GM21786 (cell line): ENCODE results near the gene CPNE1.

Experiments used
- ATAC-seq: cut with Tn5 transposase; IDR thresholded peaks from one replicate; pipeline ENCODE4 v1.9.1; 2021; ENCODE audit not compliant: unreplicated experiment

The CPNE1 gene

DNA sequence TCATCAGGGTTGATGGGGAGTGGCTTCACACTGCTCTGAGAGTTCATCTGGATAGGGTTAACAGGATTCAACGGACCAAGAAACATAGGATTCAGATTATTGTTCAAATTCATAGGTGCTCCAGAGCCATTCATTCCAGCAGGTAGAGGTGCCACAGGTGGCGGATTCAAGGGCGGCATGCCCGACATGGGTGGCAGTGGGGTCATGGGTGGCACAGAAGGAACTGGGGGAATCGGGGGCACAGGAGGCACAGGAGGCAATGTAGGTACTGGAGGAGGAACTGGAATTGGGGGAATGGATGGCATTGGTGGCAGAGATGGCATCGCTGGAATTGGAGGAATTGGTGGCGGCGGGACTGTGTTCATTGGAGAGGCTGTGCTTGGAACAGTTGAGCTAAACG lies 10.3 kb downstream of the CPNE1 start:
- ATAC-seq: no peak

DNA sequence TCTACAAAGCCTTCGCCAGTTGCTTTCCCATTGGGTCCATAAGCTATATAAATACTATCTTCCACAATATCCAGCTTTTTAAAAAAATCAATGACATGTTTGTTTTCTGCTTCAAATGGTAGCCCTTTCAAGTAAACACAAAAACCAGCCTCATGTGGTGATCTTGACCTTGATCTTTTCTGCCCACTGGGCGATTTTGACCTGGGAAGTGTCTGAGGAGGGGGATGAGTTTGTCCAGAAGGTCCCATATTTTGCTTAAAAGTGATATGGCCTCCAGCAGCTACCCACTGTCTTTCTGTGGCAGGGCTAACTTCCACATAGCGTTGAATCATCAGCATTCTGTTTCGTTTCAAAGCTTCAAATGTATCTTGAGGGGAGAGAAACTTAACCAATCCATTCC lies 10.8 kb downstream of the CPNE1 start:
- ATAC-seq: no peak

DNA sequence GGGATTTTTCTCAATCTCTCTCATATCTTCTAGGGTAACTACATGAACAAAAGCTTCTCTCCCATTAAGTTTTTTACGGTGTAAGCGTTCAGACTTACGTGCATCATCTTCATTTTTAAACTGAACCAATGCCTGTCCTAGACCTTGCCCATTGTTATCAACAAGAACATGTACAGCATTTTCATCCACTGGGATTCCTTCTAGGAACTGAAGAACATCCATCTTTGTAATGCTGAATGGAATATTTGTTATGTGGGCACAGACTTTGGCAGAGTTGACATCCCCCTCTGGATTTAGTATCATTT lies 11.3 kb downstream of the CPNE1 start:
- no peak for ATAC-seq

DNA sequence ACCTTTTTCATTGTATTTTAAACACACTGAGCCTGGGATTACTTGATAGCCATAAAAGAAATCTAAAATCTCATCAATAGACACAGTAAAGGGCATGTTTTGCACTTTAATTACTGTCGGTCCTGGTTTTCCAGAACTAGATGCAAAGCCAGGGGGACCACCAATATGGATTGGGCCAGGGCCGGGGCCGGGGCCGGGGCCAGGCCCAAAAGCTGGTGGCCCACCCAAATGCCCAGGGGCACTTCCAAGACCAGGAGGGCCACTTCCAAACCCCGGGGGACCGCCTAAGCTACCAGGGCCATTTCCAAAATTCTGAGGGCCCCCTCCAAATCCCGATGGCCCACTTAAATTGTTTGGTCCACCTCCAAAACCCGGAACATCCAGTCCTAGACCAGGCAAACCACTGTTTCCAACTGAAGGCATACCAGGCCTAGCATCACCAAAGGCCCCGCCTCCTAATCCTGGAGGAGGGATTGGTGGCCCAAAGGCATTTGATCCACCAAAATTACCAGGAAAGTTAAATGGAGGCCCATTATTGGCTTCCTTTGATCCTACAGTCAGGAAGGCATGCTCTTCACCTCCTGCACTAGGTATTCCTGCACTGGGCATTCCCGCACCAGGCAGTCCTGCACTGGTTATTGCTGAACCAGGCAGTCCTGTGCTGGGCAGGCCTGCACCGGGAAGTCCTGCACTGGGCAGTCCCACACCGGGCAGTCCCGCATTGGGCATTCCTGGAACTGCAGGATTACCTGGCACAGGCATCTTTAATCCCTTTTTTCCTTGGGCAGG lies 11.9 kb downstream of the CPNE1 start:
- ATAC-seq: no peak

DNA sequence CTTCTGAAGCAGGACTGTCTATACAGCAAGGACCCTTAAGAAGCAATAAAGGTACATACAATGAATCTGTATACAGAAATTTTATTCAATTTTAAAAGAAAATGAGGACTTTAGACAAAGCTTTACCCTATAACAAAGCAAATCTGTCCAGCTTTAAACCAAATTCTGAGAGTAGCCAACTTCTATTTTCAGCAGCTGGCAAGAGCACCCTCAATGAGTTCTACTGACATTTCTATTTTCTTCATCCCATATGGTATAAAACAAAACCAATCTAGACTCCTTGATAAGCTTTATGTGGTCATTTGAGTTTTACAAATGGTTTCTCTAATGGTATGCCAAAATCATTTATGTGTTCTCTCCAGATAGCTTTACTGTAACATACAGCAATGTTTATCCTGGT lies 12.7 kb downstream of the CPNE1 start:
- no peak for ATAC-seq

DNA sequence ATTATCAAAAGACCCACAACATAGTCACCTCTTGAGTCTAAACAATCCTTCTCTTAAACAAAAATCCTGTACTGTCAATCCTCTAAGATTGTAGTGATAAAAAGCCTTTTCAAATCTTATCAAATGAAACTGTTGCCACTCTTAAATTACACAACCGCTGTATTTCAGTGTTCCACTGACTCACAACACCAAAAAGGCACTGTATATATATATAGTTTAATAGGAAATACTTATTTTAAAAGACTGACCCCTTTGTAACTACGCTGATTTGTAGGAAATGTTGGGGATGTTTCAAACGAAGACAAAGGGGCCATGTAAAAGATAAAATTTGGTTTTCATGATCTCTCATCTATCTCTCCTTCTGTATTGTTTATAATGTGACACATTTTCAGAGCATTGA lies 14.1 kb downstream of the CPNE1 start:
- no peak for ATAC-seq

DNA sequence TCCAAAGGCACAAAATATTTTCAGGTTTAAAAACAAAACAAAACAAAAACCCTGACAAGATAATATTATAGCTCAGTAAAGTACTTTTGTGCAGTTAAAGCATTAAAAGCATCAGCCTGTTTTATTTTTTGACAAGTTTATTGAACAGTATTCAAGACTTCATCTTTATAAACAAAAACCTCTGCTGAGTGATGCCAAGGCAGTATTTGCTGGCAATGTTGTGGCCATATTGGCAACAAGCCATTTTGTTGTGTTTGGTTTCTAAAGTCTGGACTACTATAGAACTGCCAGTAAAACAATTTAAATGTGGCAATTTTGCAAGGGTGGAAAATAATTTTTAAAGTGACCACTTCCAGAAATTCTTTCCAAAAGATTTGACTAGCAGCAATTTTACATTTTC lies 15.9 kb downstream of the CPNE1 start:
- no peak for ATAC-seq

DNA sequence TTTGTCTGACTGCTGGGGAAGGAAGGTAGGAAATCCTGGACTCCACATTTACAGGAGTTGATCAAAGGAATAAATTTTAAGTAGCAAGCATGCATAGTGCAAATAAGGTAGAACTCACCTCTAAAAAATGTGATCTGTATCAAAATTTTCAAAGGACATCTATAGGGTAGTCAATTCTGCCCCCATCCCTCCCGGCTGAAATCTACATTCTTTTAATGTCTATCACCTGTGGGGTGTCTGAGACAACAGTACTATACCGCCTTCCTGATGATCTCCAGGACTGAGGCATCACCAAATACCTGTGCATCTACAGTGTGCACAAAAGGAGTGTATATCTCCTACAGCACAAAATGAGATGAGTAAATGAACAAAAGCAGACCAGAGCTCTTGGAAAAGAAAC lies 19.9 kb downstream of the CPNE1 start:
- ATAC-seq: no peak

DNA sequence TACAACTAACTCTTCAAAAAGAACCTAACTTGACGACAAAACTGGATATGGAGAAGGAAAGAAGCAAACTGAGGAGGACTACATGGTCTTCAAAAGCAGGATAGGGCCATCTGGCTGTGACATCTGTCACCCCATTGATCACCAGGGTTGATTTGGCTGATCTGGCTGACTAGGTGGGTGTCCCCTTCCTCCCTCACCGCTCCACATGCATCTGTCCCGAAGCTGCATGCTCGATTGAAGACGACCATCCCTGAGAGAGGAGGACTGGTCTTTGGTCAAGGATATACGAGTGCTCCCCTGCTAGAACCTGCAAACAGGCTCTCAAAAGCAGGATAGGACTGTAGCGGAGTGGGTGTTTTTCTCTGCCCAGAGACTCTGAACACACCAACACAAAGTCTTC lies 21.7 kb downstream of the CPNE1 start:
- ATAC-seq: no peak

DNA sequence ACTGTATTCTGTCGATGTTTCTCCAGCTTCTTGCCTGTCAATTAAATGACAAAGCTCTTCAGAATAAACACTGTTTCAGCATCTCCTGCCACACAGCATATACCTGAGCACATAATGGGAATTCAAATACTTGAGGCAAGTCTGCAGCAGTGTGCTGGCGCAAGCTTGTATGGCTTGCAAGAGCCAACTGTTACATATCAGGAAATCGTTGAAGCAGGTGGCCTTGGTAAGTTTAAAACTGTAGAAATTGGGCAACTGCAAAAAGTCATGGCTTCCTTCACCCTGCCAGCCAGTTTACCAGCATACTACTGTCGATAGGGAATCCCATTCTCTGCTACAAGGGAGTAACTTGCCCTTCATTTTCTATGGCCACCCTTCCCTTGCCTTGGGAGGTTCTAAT lies 23.0 kb downstream of the CPNE1 start:
- no peak for ATAC-seq

DNA sequence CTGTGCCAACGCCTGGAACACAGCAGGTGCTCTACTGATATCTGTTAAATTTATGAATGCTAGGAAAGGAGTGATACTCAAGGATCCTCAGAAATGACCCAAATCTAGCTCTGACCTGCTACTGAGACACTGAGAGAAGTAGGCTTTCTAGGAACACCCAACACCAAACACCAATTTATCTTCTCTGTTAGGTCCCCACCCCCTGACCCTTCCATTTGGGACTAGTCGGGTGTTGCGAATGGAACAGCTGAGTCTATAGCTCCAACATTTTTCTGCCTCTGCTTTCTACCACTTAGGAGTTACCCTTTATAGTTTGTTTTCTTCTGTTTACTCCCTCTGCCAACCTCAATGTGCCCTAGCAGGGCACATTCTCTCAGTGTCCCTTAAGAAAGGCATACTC lies 24.0 kb downstream of the CPNE1 start:
- no peak for ATAC-seq

DNA sequence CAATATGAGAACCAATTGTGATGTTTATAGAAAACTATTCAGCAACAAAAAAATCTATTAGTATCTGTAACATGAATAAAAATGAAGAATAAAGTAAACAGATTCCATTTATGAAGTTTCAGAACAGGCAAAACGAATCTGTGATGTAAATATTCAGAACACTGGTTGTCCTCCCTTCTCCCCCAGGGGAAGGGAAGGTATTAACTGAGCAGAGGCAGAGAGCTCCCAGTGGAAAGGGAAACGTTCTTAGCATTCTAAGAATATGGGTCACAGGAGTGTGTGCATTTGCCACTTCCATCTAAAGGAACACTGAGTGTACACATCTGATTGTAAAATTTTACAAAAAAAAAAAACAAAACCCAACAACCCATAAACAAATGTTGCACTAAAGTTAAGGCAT lies 25.9 kb downstream of the CPNE1 start:
- no peak for ATAC-seq

DNA sequence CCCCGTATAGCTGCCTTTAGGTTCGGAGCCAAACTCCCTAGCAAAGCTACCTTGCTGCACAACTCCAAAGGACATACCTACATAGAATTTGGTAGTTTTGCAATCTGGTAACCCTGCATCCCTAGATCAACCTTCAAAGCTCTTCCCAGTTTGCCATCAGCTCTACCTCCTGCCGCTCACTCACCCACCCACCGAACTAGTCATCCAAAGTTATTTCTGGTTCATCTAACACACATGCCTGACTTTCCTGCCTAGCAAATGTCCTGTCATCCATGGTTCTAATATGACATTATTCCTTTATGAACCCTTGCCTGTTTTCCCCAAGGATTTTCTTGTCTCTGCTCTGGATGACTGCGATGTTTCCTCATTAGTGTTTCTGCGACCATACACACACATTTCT lies 27.4 kb downstream of the CPNE1 start:
- no peak for ATAC-seq

DNA sequence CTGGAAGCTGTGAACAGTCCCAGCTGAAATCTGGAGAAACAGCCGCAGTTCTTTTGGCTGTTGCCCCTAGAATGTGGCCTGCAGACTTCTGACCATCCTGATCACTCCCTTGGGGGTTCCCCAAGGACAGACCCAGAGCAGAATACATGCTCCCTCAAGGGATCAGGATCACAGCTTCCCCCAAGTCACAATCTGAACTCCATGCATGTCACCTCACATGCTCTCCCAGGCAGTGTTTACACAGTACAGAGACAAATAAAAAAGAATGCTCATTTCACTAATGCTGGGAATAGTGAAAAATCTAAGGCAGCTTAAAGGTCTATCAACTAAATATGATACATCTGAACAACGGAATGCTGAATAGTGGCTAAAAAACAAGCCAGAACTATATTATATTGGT lies 28.6 kb downstream of the CPNE1 start:
- no peak for ATAC-seq

DNA sequence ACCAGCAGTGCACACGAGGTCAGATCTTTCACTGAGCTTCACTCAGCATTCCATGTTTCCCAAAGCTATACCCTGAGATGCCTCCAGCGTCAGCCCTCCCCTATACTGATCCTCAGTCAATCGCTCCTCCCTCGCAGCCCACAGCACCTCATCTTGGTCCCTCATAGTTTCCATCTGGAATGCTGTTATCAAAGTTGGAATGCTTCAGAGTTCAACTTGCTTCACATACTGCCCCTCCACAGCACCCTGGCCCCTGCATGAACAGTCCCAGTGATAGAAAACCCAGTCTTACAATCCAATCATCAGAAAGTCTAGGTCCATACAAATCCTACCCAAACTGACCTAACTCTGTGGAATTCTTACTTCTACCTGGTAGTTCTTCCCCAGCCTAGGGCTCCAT lies 29.0 kb downstream of the CPNE1 start:
- no peak for ATAC-seq

DNA sequence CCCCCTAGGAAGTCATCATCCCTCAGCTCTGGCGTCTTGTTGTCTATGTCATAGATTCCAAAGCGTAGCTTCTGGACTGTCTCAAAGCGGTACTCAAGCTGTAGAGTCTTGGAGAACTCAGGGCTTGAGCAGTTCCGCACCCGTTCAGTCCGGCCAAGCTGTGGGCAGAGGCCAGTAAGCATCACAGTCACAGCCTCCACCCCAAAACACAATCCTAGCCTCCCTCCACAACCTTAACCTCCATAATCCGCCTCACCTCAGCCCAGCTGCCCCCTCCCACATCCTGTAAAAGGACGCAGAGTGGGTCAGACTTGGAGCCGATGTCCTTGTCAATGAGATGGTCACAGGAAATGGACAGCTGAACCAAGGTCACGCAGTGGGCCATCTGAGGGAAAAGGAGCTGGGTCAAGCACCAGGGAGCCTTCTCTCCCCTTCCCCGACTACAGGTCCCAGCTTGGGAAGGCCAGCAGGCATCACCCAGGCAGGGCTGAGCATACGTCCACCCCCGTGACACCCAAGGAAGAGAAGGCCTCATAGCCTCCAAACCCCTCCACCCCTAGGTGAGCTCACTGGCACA lies 32.1 kb downstream of the CPNE1 start:
- no peak for ATAC-seq

DNA sequence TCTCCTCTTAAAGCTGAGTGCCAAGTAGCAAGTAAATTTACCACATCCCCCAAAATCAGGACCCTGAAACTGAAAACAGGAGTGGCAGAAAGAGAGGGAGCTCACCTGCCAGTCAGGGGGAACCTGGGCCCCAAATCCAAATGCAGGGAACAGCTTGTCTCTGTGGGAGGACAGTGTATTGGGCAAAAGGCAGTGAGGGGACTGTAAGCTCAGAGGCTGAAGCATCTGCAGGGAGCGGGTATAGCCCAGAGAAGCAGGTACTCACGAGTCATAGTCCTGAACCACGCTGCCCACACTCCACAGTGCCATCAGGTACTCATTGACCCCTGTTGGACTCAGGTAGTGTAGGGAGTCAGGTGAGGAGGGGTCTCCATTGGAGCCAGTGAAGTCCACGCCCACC lies 34.1 kb downstream of the CPNE1 start:
- no peak for ATAC-seq

DNA sequence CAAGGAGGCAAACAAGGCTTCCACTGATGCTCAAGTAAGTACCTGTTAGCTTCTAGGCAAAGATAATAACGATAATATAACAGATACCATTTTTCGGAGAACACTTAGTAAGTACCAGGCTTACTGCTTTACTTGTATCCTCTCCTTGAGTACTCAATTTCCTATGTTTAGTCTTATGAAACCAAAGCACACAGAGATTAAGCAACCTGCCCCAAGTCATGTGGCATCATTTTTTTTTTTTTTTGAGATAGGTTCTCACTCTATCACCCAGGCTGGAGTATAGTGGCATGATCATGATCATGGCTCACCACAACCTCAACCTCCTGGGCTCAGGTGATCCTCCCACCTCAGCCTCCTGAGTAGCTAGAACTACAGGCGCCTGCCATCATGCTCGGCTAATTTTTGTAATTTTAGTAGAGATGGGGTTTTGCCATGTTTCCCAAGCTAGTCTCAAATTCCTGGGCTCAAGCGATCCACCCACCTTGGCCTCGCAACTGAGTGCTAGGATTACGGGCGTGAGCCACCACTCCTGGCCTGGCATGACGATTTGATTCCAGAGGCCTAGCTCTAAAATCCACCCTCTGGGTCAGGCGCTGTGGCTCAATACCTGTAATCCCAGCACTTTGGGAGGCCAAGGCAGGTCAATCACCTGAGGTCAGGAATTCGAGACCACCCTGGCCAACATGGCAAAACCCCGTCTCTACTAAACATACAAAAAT lies 35.1 kb downstream of the CPNE1 start:
- ATAC-seq: no peak

DNA sequence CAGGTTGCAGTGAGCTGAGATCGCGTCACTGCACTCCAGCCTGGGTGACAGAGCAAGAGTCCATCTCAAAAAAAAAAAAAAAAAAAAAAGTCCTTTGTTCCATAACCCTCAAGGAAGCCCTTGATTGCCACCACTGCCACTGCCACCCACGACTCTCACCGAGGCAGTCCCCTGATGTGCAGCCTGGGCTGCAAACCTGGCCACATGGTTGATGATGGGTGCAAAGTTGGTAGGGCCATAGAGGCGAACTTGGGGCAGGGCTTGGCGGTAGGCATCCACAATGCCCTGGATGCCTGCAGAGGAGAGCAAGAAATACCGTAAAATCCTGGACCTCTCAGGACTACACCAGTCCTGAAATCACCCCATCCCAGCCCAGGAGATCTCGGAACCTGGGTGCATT lies 37.6 kb downstream of the CPNE1 start:
- ATAC-seq: no peak

DNA sequence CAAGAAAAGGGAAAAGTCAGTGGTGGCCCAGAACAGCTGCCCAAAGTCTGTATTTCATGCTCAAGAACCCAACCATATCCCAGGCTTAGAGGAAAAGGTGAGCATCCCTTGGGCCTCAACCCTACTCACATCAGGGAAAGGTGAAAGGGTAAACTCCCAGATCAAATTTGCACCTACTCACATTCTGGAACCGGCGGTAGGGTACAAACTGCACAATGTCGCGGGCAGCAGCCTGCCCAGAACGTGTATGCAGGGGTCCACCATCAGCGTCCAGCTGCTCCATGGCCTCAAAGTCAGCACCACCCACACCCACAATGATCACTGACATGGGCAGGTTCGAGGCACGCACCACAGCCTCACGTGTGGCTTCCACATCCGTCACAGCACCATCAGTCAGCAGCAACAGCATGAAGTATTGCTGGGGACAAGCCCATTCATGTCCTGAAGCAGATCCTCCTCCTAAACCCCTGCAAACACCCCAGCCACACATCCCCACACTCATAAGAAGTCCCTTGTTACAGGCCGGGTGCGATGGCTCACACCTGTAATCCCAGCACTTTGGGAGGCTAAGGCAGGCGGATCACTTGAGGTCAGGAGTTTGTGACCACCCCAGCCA lies 38.2 kb downstream of the CPNE1 start:
- no peak for ATAC-seq

DNA sequence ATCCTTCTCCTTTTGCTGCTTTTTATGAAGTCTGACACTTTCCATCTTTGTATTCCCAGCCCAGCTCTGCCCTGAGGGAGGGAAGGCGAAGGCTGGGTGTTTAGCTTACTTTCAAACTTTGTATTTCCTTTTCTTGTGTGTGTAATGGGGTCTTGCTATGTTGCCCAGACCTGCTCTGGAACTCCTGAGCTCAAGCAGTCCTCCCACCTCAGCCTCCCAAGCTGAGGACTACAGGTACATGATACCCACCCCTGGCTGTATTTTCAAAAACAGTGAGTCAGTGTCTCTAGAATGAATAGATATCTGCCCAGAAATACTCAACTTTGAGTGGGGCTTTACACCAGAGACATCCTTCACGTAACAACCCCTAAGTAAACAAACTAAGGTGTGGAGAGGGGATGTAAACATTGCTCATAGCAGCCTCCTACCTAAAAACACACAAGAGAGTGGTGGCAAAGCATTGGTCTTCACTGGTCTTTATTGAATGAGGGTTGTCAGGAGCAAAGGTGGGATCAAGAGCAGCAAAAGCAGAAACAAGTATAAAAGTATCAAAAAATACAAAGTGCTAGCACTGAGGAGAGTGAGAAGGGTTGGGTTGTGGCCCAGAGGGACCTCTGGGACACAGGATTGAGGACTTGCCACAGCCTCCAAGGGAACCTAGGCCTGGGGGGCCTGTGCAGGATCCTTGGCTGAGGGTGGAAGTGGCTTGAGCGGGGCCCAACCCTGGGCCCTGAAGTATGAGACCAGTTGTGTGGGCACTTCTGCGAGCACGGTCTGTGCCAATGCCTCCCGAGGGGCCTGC lies 38.9 kb downstream of the CPNE1 start:
- ATAC-seq: no peak
